Cortex of kidney (tissue), 1 donor: ENCODE measurements around the gene PUSL1.

ENCODE experiments used
- DNase-seq: peaks from one replicate; lab custom pipeline; 2025; lab: John Stamatoyannopoulos, UW

Gene PUSL1

GRCh38 chr1:1354271-1355247 lies 46.2 kb downstream of the PUSL1 start:
- DNase-seq: no peak

- DNase-seq: no peak
Observed at GRCh38 chr1:1355416-1355815, 47.0 kb downstream of the PUSL1 start.

- DNase-seq: no peak
Observed at GRCh38 chr1:1356166-1356795, 47.9 kb downstream of the PUSL1 start.

DNA sequence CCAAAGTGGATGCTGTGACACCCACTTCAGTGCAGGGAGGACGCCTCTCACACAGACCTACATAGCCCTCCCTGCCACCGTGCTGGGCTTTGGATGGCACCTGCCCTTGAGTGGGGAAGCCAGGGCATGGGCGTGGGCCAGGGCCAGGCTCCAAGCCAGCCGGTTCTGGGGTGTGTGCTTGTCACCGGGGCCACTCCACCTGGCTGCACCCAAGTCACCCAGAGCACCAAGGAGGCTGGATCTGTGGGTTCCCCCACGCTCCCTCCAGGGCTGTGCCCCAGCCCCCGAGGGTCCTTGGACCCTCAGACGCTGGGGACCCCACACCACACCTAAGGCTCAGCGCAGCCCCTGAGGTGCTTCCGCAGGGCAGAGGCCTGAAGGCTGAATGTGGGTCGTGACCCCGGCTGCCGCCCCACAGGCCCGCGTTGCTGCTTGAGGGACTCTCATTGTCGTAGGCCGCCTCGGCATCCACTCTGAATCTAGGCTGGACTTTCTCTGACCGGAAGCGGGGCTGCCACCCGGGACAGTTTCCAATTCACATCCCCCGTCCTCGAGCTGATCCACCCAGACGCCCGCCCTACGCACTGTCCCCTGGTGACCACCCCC lies 48.5 kb downstream of the PUSL1 start:
- no peak for DNase-seq

GRCh38 chr1:1357871-1358432 lies 49.6 kb downstream of the PUSL1 start:
- no peak for DNase-seq

DNA sequence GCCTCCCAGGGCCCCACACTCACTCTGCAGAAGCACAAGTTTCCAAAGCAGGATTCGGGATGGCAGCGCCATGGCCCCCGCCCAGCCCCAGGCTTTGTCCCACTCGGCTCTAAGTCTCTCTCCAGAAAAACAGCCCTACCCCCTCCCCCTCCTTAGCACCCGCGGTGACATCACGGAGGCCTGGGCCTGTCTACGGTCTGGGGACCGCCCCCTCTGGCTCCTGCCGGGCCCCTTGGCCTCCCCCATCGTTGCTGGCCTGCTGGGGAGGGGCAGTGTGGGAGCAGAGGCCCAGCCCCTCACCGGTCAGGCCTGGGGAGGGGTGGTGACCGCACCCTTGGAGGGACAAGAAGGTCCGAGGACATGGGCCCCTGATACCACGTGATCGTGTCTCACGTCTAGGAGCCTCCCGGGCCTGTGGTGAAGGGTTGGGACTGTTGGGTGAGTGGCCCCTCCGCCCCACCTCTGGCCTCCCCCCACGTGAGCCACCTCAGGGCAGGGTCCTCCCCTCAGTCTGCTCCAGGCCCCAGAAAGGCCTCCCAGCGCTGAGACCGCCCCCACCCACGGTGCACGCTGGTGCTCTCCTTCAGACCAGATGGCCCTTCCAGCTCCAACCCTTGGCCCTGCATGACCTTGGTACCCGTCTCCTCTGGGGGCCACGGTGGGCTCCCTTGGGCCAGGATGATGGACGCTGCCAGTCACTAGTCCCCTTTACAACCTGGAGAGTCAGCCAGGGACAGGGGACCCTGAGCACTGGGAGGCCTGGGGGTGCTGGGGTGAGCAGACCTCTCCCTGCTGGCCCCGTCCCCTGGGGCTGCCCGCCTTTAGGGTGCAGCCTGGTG lies 50.3 kb downstream of the PUSL1 start, which contains the start of gene MXRA8:
Gene MXRA8 (minus strand): TSS at position 123 of the 839 bp plus-strand sequence. CDS start 51 bp downstream, at position 72.
- DNase-seq: no peak

GRCh38 chr1:1359308-1359663 lies 50.9 kb downstream of the PUSL1 start:
- no peak for DNase-seq

DNA sequence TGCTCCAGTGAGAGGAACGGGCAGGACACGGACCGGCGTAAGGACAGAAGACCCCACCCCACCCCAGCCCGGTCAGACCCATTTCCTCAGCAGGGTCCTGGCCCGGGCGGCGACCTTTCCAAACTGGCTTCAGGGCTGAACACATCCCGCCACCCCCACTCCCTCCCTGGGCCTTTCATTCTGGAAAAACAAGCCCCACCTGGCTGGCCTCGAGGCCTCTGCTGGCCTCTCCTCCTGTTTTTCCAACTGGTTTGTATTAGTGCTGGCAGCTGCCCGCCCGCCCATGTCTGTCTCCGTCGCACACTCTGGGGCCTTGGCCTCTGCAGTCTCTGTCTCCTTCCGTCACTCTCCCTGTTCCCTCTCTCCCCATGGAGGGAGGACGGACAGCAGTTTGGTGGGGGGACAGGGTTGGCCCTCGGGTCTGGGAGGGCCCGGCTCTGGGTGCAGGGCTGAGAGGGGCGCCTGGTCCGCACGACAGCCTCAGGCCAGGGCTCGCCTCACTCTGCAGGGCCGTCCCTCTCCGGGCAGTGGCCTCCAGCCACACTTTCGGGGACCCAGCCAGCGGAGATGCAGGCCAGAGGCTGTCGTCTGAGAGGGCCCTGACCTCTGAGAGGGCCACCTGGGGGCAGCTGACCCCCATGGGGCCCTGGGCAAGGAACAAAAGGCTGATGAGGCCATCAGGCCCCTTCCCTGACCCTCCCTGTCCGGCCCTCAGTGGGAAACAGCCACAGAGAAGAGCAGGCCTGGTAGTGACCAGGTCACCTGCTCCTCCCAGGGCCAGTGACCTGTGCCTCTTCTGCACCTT lies 51.5 kb downstream of the PUSL1 start:
- DNase-seq: no peak

DNA sequence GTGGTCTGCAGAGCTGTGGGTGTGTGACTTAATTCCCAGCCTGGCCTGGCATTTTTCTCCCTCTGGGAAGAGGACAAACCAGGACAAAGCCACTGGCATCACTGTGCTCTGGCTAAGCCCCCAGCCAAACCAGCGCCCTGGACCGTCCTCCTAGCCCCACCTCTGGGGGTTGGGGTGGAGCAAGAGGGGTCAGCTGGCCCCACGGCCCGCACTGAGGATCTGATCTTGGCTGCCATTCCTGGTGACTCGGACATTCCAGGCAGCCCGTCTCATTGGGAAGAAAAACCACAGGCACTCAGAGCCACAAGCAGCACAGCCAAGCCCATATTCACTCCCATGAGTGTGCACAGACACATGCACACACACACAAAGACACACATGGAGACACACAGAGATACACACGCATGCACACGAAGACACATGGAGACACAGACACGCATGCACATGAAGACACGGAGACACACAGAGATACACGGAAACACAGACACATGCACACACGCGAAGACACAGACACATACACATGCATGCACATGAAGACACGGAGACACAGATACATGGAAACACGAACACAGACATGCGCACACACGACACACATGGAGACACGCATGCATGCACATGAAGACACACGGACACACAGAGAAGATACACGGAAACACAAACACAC lies 52.2 kb downstream of the PUSL1 start:
- DNase-seq: no peak
